ENCODE measurements around the gene HOXB8.

Gene HOXB8

GRCh38 chr17:48620461-48621139, 5.5 kb upstream of the HOXB8 start:
- DNase-seq (ENCODE audit: insufficient read length) (no peak), FAIRE-seq (no peak)
- TF ChIP-seq TAF1 (IDR thresholded peaks at IDR 0.05; ENCODE audit: borderline replicate concordance, low read depth, low read length) (no peak), POLR2A (IDR thresholded peaks at IDR 0.05; ENCODE audit: low read depth, low read length) (no peak), POLR2AphosphoS5 (IDR thresholded peaks at IDR 0.05; ENCODE audit: low read depth, low read length) (no peak)

- DNase-seq (ENCODE audit: insufficient read length) (no peak), FAIRE-seq (no peak)
- TF ChIP-seq POLR2A (IDR thresholded peaks at IDR 0.05; ENCODE audit: low read depth, low read length) (no peak), POLR2AphosphoS5 (IDR thresholded peaks at IDR 0.05; ENCODE audit: low read depth, low read length) (no peak), TAF1 (IDR thresholded peaks at IDR 0.05; ENCODE audit: borderline replicate concordance, low read depth, low read length) (no peak)
These were observed 4.8 kb upstream of the HOXB8 start for GRCh38 chr17:48619826-48620449.

GRCh38 chr17:48618256-48618896, 3.3 kb upstream of the HOXB8 start:
- no peak for TF ChIP-seq TAF1 (IDR thresholded peaks at IDR 0.05; ENCODE audit: borderline replicate concordance, low read depth, low read length)
- no peak for TF ChIP-seq POLR2A (IDR thresholded peaks at IDR 0.05; ENCODE audit: low read depth, low read length)
- no peak for TF ChIP-seq POLR2AphosphoS5 (IDR thresholded peaks at IDR 0.05; ENCODE audit: low read depth, low read length)
- FAIRE-seq, result peak; percentile 95
- DNase-seq (ENCODE audit: insufficient read length), result peak; percentile 92

GRCh38 chr17:48617471-48618255, 2.6 kb upstream of the HOXB8 start:
- DNase-seq (ENCODE audit: insufficient read length), result no peak
- no peak for FAIRE-seq
- TF ChIP-seq TAF1 (IDR thresholded peaks at IDR 0.05; ENCODE audit: borderline replicate concordance, low read depth, low read length) (no peak), POLR2AphosphoS5 (IDR thresholded peaks at IDR 0.05; ENCODE audit: low read depth, low read length) (no peak), POLR2A (IDR thresholded peaks at IDR 0.05; ENCODE audit: low read depth, low read length) (no peak)

- no peak for TF ChIP-seq POLR2AphosphoS5 (IDR thresholded peaks at IDR 0.05; ENCODE audit: low read depth, low read length)
- no peak for TF ChIP-seq POLR2A (IDR thresholded peaks at IDR 0.05; ENCODE audit: low read depth, low read length)
- no peak for TF ChIP-seq TAF1 (IDR thresholded peaks at IDR 0.05; ENCODE audit: borderline replicate concordance, low read depth, low read length)
- no peak for FAIRE-seq
- DNase-seq (ENCODE audit: insufficient read length), result no peak
These were observed 1.8 kb upstream of the HOXB8 start for GRCh38 chr17:48616717-48617470.

- DNase-seq (ENCODE audit: insufficient read length) (no peak), FAIRE-seq (no peak)
- TF ChIP-seq TAF1 (IDR thresholded peaks at IDR 0.05; ENCODE audit: borderline replicate concordance, low read depth, low read length) (no peak), POLR2AphosphoS5 (IDR thresholded peaks at IDR 0.05; ENCODE audit: low read depth, low read length) (no peak), POLR2A (IDR thresholded peaks at IDR 0.05; ENCODE audit: low read depth, low read length) (no peak)
These were observed 1.0 kb upstream of the HOXB8 start for GRCh38 chr17:48615963-48616716.

GRCh38 chr17:48613862-48614694, 1.0 kb downstream of the HOXB8 start:
- DNase-seq (ENCODE audit: insufficient read length), result peak; percentile 42
- TF ChIP-seq TAF1 (IDR thresholded peaks at IDR 0.05; ENCODE audit: borderline replicate concordance, low read depth, low read length) (no peak), POLR2A (IDR thresholded peaks at IDR 0.05; ENCODE audit: low read depth, low read length) (no peak), POLR2AphosphoS5 (IDR thresholded peaks at IDR 0.05; ENCODE audit: low read depth, low read length) (no peak)
- peak; percentile 68 for FAIRE-seq

- FAIRE-seq (peak; percentile 24), DNase-seq (ENCODE audit: insufficient read length) (peak; percentile 67)
- no peak for TF ChIP-seq POLR2AphosphoS5 (IDR thresholded peaks at IDR 0.05; ENCODE audit: low read depth, low read length)
- no peak for TF ChIP-seq TAF1 (IDR thresholded peaks at IDR 0.05; ENCODE audit: borderline replicate concordance, low read depth, low read length)
- TF ChIP-seq POLR2A (IDR thresholded peaks at IDR 0.05; ENCODE audit: low read depth, low read length), result no peak
These were observed 2.0 kb downstream of the HOXB8 start for GRCh38 chr17:48612854-48613691.

- TF ChIP-seq POLR2A (IDR thresholded peaks at IDR 0.05; ENCODE audit: low read depth, low read length), result no peak
- no peak for TF ChIP-seq TAF1 (IDR thresholded peaks at IDR 0.05; ENCODE audit: borderline replicate concordance, low read depth, low read length)
- no peak for TF ChIP-seq POLR2AphosphoS5 (IDR thresholded peaks at IDR 0.05; ENCODE audit: low read depth, low read length)
- FAIRE-seq (peak; percentile 65), DNase-seq (ENCODE audit: insufficient read length) (no peak)
These were observed 2.6 kb downstream of the HOXB8 start for GRCh38 chr17:48612456-48612853.

Data from GM12892 (cell line).